ENCODE data around the gene FRMD4B. TPM values are rescaled to one million over a fixed set of nuclear protein-coding genes. Genes with fewer than 3 reads are reported as not detected.

FRMD4B gene
- total RNA-seq, 3 donors from 2014 or later, result 31.1 to 49.5 (median 35.0) TPM

- TF ChIP-seq CTCF (IDR thresholded peaks at IDR 0.05) (no peak), POLR2A (IDR thresholded peaks at IDR 0.05) (no peak), POLR2AphosphoS5 (IDR thresholded peaks at IDR 0.05) (no peak)
- Histone ChIP-seq H3K27me3 (no peaks in the 10 kb centered on the region), H3K4me1 (no peaks in the 10 kb centered on the region), H3K4me3 (no peak overlapping the region), H3K9me3 (no peaks in the 10 kb centered on the region), H3K36me3 (no peaks in the 10 kb centered on the region), H3K27ac (no peak overlapping the region)
- DNase-seq (ENCODE audit: low spot score in 2 of 2), result no peak
- intact Hi-C loops (cut with DNase I; ENCODE audit: low total_unique reads), result no loop called here
These were observed 187.9 kb downstream of the FRMD4B start for GRCh38 chr3:69197922-69198530.

- Histone ChIP-seq H3K4me1 (no peaks in the 10 kb centered on the region), H3K9me3 (no peaks in the 10 kb centered on the region), H3K27ac (no peak overlapping the region), H3K4me3 (no peak overlapping the region), H3K27me3 (no peaks in the 10 kb centered on the region), H3K36me3 (no peaks in the 10 kb centered on the region)
- TF ChIP-seq POLR2AphosphoS5 (IDR thresholded peaks at IDR 0.05) (no peak), POLR2A (IDR thresholded peaks at IDR 0.05) (no peak), CTCF (IDR thresholded peaks at IDR 0.05) (no peak)
- DNase-seq (ENCODE audit: low spot score in 2 of 2), result no peak
- intact Hi-C loops (cut with DNase I; ENCODE audit: low total_unique reads), result no loop called here
These were observed 188.4 kb downstream of the FRMD4B start for GRCh38 chr3:69197455-69197854.

- DNase-seq (ENCODE audit: low spot score in 2 of 2), result no peak
- no peak for TF ChIP-seq POLR2AphosphoS5 (IDR thresholded peaks at IDR 0.05)
- TF ChIP-seq CTCF (IDR thresholded peaks at IDR 0.05), result no peak
- no peak for TF ChIP-seq POLR2A (IDR thresholded peaks at IDR 0.05)
- H3K27ac ChIP-seq, result no peak overlapping the region
- H3K4me3 ChIP-seq, result no peak overlapping the region
- intact Hi-C loops (cut with DNase I; ENCODE audit: low total_unique reads), result no loop called here
- no peaks in the 10 kb centered on the region for H3K9me3 ChIP-seq
- no peaks in the 10 kb centered on the region for H3K27me3 ChIP-seq
- no peaks in the 10 kb centered on the region for H3K4me1 ChIP-seq
- H3K36me3 ChIP-seq, result no peaks in the 10 kb centered on the region
These were observed 189.0 kb downstream of the FRMD4B start for GRCh38 chr3:69196876-69197275.

- DNase-seq (ENCODE audit: low spot score in 2 of 2), result no peak
- no peak overlapping the region for H3K27ac ChIP-seq
- intact Hi-C loops (cut with DNase I; ENCODE audit: low total_unique reads), result no loop called here
- no peaks in the 10 kb centered on the region for H3K9me3 ChIP-seq
- no peaks in the 10 kb centered on the region for H3K4me1 ChIP-seq
- no peaks in the 10 kb centered on the region for H3K27me3 ChIP-seq
- TF ChIP-seq POLR2A (IDR thresholded peaks at IDR 0.05) (no peak), CTCF (IDR thresholded peaks at IDR 0.05) (no peak), POLR2AphosphoS5 (IDR thresholded peaks at IDR 0.05) (no peak)
- H3K4me3 ChIP-seq, result no peak overlapping the region
- no peaks in the 10 kb centered on the region for H3K36me3 ChIP-seq
These were observed 191.3 kb downstream of the FRMD4B start for GRCh38 chr3:69194431-69195165.

- Histone ChIP-seq H3K27me3 (no peaks in the 10 kb centered on the region), H3K4me1 (no peaks in the 10 kb centered on the region), H3K27ac (no peak overlapping the region), H3K4me3 (no peak overlapping the region), H3K9me3 (no peaks in the 10 kb centered on the region), H3K36me3 (no peaks in the 10 kb centered on the region)
- no peak for DNase-seq (ENCODE audit: low spot score in 2 of 2)
- intact Hi-C loops (cut with DNase I; ENCODE audit: low total_unique reads), result no loop called here
- TF ChIP-seq CTCF (IDR thresholded peaks at IDR 0.05) (no peak), POLR2A (IDR thresholded peaks at IDR 0.05) (no peak), POLR2AphosphoS5 (IDR thresholded peaks at IDR 0.05) (no peak)
These were observed 192.1 kb downstream of the FRMD4B start for GRCh38 chr3:69193749-69194148.
